GM12891 (cell line): ENCODE data around the gene THRA.

ENCODE experiments used
- DNase-seq: peaks from one replicate; pipeline ENCODE4 v3.0.0; 2011; ENCODE audit warnings: low spot score; ENCODE audit not compliant: insufficient read length
- FAIRE-seq: peaks from 2 replicates; lab custom pipeline; 2011; peaks lifted over from hg19 to GRCh38; lab: Jason Lieb, UNC
- PAX5 ChIP-seq: IDR thresholded peaks from 2 replicates; pipeline ENCODE4 v1.6.1; 2011; ENCODE audit warnings: low read length, moderate library complexity, mild to moderate bottlenecking; ENCODE audit not compliant: insufficient read depth, severe bottlenecking
- POLR2A ChIP-seq: IDR thresholded peaks from 2 replicates; pipeline ENCODE4 v1.6.1; 2011; ENCODE audit warnings: low read depth, low read length, control low read depth
- POLR2AphosphoS5 ChIP-seq: IDR thresholded peaks from 2 replicates; pipeline ENCODE4 v1.6.1; 2011; ENCODE audit warnings: low read depth, low read length, control low read depth
- POU2F2 ChIP-seq: IDR thresholded peaks from 2 replicates; pipeline ENCODE4 v1.6.1; 2011; ENCODE audit warnings: low read depth, mild to moderate bottlenecking, control low read depth, low read length, moderate library complexity
- SPI1 ChIP-seq: IDR thresholded peaks from 2 replicates; pipeline ENCODE4 v1.6.1; 2011; ENCODE audit warnings: low read depth, low read length, control low read depth
- TAF1 ChIP-seq: IDR thresholded peaks from 2 replicates; pipeline ENCODE4 v1.6.1; 2011; ENCODE audit warnings: low read depth, low read length, control low read depth

The THRA gene

DNA sequence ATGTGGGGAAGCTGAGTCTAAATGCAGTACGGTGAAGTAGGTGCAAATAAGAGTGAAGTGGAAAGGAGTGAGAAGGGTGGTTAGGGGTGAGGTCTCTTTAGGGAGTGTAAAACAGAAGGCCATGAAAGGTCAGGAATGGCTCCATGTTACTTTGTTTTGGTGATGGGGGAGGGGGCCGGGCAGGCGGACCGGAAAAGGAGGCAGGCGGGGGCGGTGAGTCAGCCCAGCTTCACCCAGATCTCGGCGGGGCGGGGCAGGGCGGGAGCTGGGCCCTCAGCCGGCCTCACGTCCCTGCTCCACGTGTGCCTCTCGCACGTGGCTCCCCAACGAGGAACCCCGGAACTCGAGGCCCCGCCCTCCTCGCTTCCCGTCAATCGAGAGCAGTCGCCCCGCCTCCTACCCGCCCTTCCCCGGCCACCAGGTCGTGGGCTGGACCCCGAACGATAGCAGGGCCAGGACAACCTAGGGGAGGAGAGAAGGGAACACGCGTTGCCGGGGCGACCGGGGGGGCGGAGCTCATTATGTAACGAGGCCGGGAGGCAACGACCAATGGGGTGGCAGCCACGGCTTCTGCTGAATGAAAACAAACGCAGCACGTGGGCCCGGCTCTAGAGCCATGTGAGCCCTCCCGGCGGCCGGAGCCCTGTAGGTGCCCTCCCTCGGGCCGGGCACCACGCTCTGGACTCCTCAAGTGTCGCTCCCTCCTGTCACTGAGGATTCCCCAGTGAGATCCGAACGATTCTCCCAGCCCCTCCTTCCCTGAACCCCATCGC lies 36.3 kb downstream of the THRA start:
- peak; percentile 91 for DNase-seq
- TF ChIP-seq POU2F2 = 0 out of 2 replicates have a peak, but pooled peaks have one; percentile 42
- TF ChIP-seq TAF1 = no peak
- peak; percentile 88 for FAIRE-seq

DNA sequence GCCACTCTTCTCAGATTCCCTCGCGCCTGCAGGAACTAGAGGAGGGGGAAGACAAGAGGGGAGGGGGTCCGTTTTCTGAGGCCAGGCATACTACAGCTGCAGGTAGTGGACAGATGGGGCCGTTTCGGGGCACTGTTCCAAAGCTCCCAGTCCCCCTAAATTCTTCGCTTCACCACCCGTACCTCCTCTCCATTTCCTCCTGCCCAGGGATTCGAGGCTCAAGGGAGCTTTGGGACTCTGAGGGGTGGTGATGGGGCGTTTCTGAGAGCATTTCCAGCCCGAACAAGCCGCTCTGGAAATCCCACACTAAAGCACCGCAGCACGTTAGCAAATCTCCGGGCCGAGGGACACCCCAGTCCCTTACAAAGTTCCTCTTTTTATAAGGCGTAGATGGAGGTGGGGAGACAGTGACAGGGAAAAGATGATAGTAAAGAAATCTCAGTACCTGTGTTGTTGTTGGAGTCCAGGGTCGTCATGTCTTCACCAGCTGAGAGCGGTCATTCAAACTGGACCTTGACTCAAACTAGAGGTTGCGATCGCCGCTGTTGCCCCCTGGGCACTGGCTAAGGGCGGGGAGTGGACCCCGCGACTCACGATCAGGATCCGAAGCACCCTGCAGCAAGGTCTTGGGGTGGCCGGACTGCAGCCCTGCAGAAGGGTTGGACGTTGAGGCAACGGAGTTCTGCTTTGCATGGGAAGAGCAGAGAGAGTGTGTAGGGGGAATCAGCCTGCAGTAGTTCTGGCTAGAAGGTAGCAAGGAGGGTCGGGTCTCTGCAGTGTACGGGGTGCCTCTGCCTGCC lies 37.1 kb downstream of the THRA start:
- TF ChIP-seq POLR2AphosphoS5 = no peak
- FAIRE-seq = no peak
- DNase-seq = no peak

DNA sequence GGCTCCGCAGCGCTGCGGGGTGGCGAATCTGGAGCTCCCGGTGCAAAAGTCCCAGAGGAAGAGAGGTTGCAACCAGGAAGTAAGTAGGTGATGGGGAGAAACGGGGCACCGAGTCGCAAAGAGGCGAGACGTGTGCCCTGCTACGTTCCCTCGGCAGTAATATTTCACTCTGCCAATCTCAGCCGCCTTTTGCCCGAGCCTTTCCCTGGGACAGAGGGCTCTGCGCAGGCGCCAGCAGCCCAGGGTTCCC lies 37.6 kb downstream of the THRA start, which contains the start of gene NR1D1:
TSS of gene NR1D1 (minus strand) at position 171 of the 250 bp plus-strand sequence. CDS start 495 bp downstream, outside the sequence.
- TF ChIP-seq POU2F2 (no peak), TAF1 (no peak), PAX5 (no peak), SPI1 (no peak), POLR2A (no peak), POLR2AphosphoS5 (no peak)
- FAIRE-seq = no peak

DNA sequence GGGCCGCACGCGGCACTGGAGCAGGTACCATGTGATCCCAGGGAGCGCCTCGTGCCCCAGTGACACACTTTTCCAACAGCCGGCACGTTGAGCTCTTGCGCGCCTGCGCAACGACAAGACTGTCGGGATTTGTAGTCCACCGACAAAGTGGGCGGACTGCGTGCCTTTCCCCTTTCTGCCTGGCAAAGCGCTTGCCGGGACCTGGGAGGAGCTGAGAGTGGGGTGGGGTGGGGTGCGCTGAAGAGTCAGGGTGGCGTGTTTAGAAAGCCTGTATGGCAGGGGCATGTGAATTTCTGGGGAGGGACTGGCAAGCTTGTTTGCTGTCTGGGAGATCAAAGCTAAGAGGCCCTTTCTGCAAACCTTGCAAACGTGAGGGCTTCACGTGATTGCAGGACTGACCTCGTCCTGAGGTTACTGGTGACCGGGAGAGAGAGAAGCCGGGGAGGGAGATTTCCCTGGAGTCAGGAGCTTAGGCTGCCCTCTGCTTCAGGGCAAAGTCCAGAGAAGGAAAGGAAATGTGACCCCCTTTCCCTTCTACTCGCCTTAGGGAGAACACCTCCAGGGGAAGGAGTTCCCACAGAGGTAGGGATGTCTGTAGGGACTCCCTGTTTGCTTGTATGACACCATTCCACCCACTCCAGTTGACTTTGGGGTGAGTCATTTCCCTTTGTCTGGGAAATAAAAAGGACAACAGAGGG lies 38.1 kb downstream of the THRA start:
- TF ChIP-seq TAF1 = no peak
- no peak for TF ChIP-seq PAX5
- peak; percentile 32 for TF ChIP-seq SPI1
- TF ChIP-seq POLR2A = no peak
- peak; percentile 66 for DNase-seq
- FAIRE-seq = peak; percentile 92

More for the DNA sequence above, 37.6 kb downstream of the THRA start, which contains the start of gene NR1D1:
- no peak for DNase-seq

DNA sequence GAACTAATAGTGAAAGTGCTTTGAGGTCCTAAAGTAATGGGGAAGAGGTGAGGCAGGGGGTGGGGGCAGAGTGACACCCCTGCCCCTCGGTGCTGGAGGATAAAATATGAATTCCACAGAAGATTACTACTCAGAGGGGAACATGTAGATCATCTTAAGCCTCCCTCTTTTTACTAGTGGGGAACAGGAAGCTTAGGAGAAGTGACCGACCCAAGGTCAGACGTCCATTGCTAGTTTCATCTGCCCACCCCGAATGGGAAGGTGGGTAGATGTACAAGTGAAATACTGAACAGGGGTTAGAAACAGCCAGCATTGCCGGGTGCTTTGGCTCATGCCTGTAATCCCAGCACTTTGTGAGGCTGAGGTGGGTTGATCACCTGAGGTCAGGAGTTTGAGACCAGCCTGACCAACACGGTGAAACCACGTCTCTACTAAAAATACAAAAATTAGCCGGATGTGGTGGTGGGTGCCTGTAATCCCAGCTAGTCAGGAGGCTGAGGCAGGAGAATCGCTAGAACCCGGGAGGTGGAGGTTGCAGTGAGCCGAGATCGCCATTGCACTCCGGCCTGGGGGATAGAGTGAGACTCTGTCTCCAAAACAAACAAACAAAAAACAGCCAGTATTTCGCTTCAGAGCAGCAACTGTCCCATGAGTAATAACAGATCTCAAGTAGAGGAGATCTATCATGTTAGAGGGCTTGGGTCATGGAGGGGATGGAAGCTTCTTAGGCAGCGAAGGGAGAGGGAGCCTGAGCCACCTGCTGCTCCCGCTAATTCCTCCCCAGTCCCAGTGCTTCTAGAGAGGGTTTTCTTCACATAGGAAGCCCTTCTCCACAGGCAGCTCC lies 38.8 kb downstream of the THRA start:
- peak; percentile 39; the same call in 1 of the 2 replicates for TF ChIP-seq SPI1
- no peak for TF ChIP-seq TAF1
- no peak for FAIRE-seq
- no peak for DNase-seq

DNA sequence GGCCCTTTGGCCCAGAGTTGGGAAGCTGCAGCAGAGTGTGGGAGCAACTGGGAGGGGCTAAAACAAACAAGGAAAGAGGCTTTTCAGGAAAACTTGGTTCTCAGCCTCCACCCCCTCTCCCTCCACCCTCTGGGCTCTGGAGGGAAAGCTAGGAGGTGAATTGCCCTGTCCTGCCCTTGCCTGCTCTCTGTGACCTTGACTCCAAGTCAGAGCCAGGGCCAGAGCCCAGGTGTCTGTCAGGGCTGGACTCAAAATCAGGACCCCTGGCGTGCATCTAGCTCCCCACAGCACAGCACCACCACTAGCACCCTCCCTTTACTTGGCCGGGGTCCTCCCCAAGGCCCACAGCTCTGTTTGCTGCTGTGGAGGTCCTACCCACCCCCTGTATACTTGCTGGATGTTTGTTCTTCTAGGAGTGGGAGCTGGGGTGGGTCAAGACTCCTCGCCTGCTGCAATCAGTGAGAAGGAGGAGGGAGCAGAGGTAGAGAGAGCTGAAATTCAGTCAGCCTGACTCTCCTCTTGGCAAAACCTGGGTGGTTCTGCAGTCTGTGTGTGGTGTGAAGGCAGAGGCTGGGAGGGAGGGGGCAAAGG lies 40.4 kb downstream of the THRA start:
- TF ChIP-seq POLR2AphosphoS5 (no peak), TAF1 (no peak), PAX5 (no peak), SPI1 (no peak), POLR2A (no peak), POU2F2 (no peak)
- FAIRE-seq (no peak), DNase-seq (no peak)

DNA sequence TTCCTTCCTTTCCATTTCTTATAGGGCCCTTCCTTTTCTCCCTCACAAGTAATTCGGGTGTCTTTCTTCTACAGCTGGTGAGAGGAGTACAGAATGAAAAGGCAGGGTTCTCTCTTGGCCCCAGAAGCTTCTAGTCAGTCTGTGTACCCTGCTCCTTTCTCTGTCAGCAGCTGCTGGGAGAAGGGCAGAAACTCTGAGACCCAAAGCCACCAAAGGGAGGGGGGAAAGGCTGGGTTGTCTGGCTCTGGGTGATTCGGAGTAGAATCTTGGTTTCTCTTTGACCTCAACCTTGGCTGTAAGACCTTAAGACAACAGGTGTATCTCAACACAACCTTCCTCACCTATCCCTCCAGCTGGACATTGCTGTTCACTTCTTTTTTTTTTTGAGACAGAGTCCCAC lies 40.9 kb downstream of the THRA start:
- TF ChIP-seq POU2F2 = no peak
- TF ChIP-seq POLR2AphosphoS5 = no peak
- no peak for TF ChIP-seq POLR2A
- TF ChIP-seq SPI1 = no peak
- TF ChIP-seq TAF1 = no peak
- DNase-seq (no peak), FAIRE-seq (no peak)

DNA sequence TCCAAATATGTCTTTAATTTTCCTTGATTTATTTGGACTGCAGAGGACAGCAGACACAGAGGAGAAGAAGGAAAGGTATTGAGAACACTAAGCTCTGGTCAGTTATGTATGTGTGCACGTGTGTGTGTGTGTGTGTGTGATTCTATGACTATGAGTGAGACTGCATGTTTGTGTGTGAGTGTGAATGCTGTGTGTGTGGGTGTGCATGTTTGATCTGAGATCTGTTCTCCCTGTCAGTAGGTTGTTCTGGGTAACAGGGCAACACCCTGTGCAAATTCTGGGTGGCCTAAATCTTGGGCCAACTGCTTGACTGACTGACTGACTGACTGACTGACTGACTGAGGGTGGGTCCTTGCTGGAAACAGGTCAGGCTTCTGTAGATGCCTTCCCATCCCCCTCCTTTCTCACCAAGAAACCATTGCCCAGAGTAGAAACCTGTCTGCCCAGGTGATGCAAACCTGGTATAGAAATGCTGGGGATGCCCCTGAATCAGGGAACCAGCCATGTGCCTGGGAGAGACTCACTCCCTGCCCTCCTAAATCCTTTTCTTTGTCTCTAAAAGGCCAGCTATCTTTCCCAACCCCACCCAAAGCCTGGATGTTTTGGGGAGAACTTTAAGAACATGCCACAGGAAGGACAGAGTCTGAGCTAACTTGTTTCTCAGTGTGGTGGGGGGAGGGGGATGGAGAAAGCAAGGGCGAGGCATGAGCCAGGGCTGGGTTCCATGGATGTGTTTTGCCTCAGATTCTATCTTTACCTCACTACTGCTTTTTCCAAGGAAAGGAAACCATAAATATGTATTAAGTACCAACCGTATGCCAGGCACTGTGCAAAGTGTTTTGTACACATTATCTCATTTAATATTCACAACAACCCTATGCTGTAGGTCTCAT lies 42.1 kb downstream of the THRA start:
- no peak for DNase-seq
- FAIRE-seq = peak; percentile 83
- TF ChIP-seq SPI1 (no peak), POLR2A (no peak), TAF1 (no peak), POLR2AphosphoS5 (no peak), PAX5 (no peak), POU2F2 (no peak)
